ENCODE data around the gene XYLT1. TPM values are rescaled to one million over a fixed set of nuclear protein-coding genes. Genes with fewer than 3 reads are reported as not detected.

XYLT1 gene
- total and polyA plus RNA-seq, 9 of the 15 experiments (the other 6 are each of a cell fraction or from before 2014, with no cell fraction given), result 0.03 to 0.09 (median 0.08) TPM; not detected in 6

DNA sequence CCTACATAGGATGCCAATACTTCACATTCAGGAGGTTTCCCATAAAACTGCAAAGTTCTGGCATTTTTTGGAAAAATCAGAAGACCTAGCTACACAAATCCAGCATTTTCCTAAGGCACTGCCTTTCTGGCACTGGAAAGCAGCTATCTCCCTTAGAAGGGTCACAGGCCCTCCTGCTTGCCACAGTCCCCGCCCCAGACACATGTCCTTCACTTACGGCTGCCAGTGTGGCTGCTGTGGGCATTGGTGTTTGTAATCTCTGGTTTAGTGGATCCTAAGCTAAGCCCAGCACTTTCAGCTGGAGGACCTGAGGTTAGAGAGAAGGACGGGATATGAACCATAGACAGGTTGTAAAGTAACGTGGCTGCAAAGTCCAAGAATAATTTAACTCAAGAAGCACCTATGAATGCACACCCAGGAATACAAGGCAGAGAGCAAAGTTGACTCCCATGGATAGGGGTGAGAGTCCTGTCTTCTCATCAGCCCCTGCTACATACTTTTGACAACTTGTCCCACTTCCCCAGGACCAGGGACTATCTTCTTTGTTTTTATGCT, 100.0 kb downstream of the XYLT1 start:
- no peaks in the 10 kb centered on the region for H3K36me3 ChIP-seq (ENCODE audit: control insufficient read depth, insufficient read depth, low read length)
- no peaks in the 10 kb centered on the region for H3K4me1 ChIP-seq (replicated peaks in 1 of 2; ENCODE audit: control insufficient read depth in 2 of 2, insufficient read depth in 2 of 2, low read length in 2 of 2)

More for the DNA sequence above, 100.0 kb downstream of the XYLT1 start:
- no peak overlapping the region for H3K9ac ChIP-seq (ENCODE audit: insufficient read depth in 1 of 2, low read depth in 2 of 2, low read length in 2 of 2)
- FAIRE-seq (no peak), DNase-seq (ENCODE audit: extremely low read depth in 1 of 4, low spot score in 3 of 4) (no peak), ATAC-seq (no peak)
- WGBS (ENCODE audit: insufficient coverage, low coverage, missing lambda C conversion rate), result 1% methylated on average over 4 of the region's 4 CpGs
- H3K9me1 ChIP-seq (ENCODE audit: control insufficient read depth, insufficient read depth, low read length), result peaks cover 3% of the 10 kb centered on the region
- no peaks in the 10 kb centered on the region for H3K79me2 ChIP-seq (ENCODE audit: control insufficient read depth, insufficient read depth, low read length)
- peaks cover 3% of the 10 kb centered on the region; the same call in 1 of the 2 replicates for H4K20me1 ChIP-seq (replicated peaks; ENCODE audit: control insufficient read depth, insufficient read depth, low read length)
- TF ChIP-seq, protein P1, sequence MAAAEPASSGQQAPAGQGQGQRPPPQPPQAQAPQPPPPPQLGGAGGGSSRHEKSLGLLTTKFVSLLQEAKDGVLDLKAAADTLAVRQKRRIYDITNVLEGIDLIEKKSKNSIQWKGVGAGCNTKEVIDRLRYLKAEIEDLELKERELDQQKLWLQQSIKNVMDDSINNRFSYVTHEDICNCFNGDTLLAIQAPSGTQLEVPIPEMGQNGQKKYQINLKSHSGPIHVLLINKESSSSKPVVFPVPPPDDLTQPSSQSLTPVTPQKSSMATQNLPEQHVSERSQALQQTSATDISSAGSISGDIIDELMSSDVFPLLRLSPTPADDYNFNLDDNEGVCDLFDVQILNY (CRISPR knock-in tag; IDR thresholded peaks at IDR 0.05), result no peak
- TF ChIP-seq DPF2 (IDR thresholded peaks at IDR 0.05) (no peak), PCBP2 (IDR thresholded peaks at IDR 0.05; ENCODE audit: low read depth, low read length, poor library complexity, severe bottlenecking) (no peak), POLR2B (IDR thresholded peaks at IDR 0.05; ENCODE audit: low read depth, partially characterized antibody) (no peak), RBM25 (IDR thresholded peaks at IDR 0.05; ENCODE audit: low read depth, low read length, severe bottlenecking) (no peak), ZBTB40 (IDR thresholded peaks at IDR 0.05) (no peak), ZBTB40 (CRISPR knock-in tag; IDR thresholded peaks at IDR 0.05) (no peak), SUPT5H (IDR thresholded peaks at IDR 0.05) (no peak)
- H3K27me3 ChIP-seq (ENCODE audit: control insufficient read depth in 2 of 2, insufficient read depth in 2 of 2, low read length in 2 of 2), result peaks cover 9 to 39% of the 10 kb centered on the region in 2 experiments; a peak in 4 of 5 replicates
- H2AFZ ChIP-seq (ENCODE audit: low read depth, low read length), result no peak overlapping the region
- POLR2A ChIA-PET, result interaction anchor here (0.6 kb wide), 1 partner anchor 8 kb away, joined by 3 read pairs; no protein-coding TSS in a partner anchor
- no peaks in the 10 kb centered on the region for H3K9me3 ChIP-seq (replicated peaks; ENCODE audit: control insufficient read depth, insufficient read depth, low read depth, low read length)
- BruUV-seq (replicated peaks), result no TSS peak
- no peak overlapping the region for H3K27ac ChIP-seq (ENCODE audit: extremely low read depth, low read depth, low read length)
- in situ Hi-C loops (cut with MboI), result no loop called here
- intact Hi-C loops (cut with micrococcal nuclease), result no loop called here
- no peak overlapping the region for H3K4me3 ChIP-seq
- H3K4me2 ChIP-seq (ENCODE audit: insufficient read depth, low read length), result no peak overlapping the region
- CTCF ChIA-PET (ENCODE audit: low intra/inter-chr PET ratio), result no interaction called here

Data from K562 (cell line).